HEK293T (cell line): ENCODE data around the gene MRPL10.

Source experiments
- CTCF ChIA-PET: fragments of 350-600 bp; formaldehyde crosslinking; extraction: SDS; loops from one replicate; lab custom pipeline; 2021; ENCODE audit warnings: antibody characterized with exemption, inconsistent platforms; lab: Yijun Ruan, JAX
- POLR2A ChIA-PET: fragments of 350-600 bp; formaldehyde crosslinking; extraction: SDS; loops from one replicate; lab custom pipeline; 2020; ENCODE audit warnings: antibody characterized with exemption, inconsistent platforms; lab: Yijun Ruan, JAX
- DNase-seq: peaks from one replicate; pipeline ENCODE4 v3.0.0; 2012; ENCODE audit warnings: mixed read lengths; ENCODE audit errors: extremely low spot score
- ARNT ChIP-seq: fragments of 450-650 bp; IDR thresholded peaks from 2 replicates; pipeline ENCODE4 v1.6.1; 2017; ENCODE audit warnings: mild to moderate bottlenecking
- BHLHE40 ChIP-seq: fragments of 450-650 bp; IDR thresholded peaks from 2 replicates; pipeline ENCODE4 v1.6.1; 2016; ENCODE audit warnings: mild to moderate bottlenecking, moderate library complexity, borderline replicate concordance
- CTBP1 ChIP-seq: fragments of 450-650 bp; IDR thresholded peaks from 2 replicates; pipeline ENCODE4 v1.6.1; 2016; ENCODE audit warnings: borderline replicate concordance
- ELF4 ChIP-seq: fragments of 450-650 bp; IDR thresholded peaks from 2 replicates; pipeline ENCODE4 v1.6.1; 2017; ENCODE audit warnings: antibody characterized with exemption
- FOXA1 ChIP-seq: fragments of 450-650 bp; IDR thresholded peaks from 2 replicates; pipeline ENCODE4 v1.6.1; 2016; ENCODE audit warnings: mild to moderate bottlenecking
- FOXK2 ChIP-seq: fragments of 450-650 bp; IDR thresholded peaks from 2 replicates; pipeline ENCODE4 v1.6.1; 2016; ENCODE audit warnings: mild to moderate bottlenecking
- FOXM1 ChIP-seq: fragments of 450-650 bp; IDR thresholded peaks from 2 replicates; pipeline ENCODE4 v1.6.1; 2017; ENCODE audit warnings: mild to moderate bottlenecking, borderline replicate concordance
- HDGF ChIP-seq: fragments of 450-650 bp; IDR thresholded peaks from 2 replicates; pipeline ENCODE4 v1.6.1; 2017; ENCODE audit warnings: antibody characterized with exemption, borderline replicate concordance
- L3MBTL2 ChIP-seq: fragments of 450-650 bp; conservative IDR thresholded peaks from 2 replicates; pipeline ENCODE4 v1.6.1; 2016; ENCODE audit warnings: mild to moderate bottlenecking
- LEF1 ChIP-seq: fragments of 450-650 bp; IDR thresholded peaks from 2 replicates; pipeline ENCODE4 v1.6.1; 2017; ENCODE audit warnings: mild to moderate bottlenecking, borderline replicate concordance
- NFRKB ChIP-seq: fragments of 450-650 bp; IDR thresholded peaks from 2 replicates; pipeline ENCODE4 v1.6.1; 2016; ENCODE audit warnings: mild to moderate bottlenecking, moderate library complexity
- PKNOX1 ChIP-seq: fragments of 450-650 bp; IDR thresholded peaks from 2 replicates; pipeline ENCODE4 v1.6.1; 2016
- SP1 ChIP-seq: fragments of 450-650 bp; IDR thresholded peaks from 2 replicates; pipeline ENCODE4 v1.6.1; 2017
- SUZ12 ChIP-seq: fragments of 450-650 bp; IDR thresholded peaks from 2 replicates; pipeline ENCODE4 v1.6.1; 2016; ENCODE audit warnings: mild to moderate bottlenecking
- TARDBP ChIP-seq: fragments of 450-650 bp; IDR thresholded peaks from 2 replicates; pipeline ENCODE4 v1.6.1; 2016
- ZNF384 ChIP-seq: fragments of 450-650 bp; IDR thresholded peaks from 2 replicates; pipeline ENCODE4 v1.6.1; 2016

MRPL10 gene

GRCh38 chr17:47875011-47875985 is 44.0 kb upstream of the MRPL10 start:
- ChIA-PET POLR2A (no interaction called here), CTCF (no interaction called here)
- TF ChIP-seq ZNF384 (no peak), SP1 (no peak), LEF1 (no peak), FOXM1 (no peak), SUZ12 (no peak), ELF4 (no peak)
- no peak for DNase-seq

DNA sequence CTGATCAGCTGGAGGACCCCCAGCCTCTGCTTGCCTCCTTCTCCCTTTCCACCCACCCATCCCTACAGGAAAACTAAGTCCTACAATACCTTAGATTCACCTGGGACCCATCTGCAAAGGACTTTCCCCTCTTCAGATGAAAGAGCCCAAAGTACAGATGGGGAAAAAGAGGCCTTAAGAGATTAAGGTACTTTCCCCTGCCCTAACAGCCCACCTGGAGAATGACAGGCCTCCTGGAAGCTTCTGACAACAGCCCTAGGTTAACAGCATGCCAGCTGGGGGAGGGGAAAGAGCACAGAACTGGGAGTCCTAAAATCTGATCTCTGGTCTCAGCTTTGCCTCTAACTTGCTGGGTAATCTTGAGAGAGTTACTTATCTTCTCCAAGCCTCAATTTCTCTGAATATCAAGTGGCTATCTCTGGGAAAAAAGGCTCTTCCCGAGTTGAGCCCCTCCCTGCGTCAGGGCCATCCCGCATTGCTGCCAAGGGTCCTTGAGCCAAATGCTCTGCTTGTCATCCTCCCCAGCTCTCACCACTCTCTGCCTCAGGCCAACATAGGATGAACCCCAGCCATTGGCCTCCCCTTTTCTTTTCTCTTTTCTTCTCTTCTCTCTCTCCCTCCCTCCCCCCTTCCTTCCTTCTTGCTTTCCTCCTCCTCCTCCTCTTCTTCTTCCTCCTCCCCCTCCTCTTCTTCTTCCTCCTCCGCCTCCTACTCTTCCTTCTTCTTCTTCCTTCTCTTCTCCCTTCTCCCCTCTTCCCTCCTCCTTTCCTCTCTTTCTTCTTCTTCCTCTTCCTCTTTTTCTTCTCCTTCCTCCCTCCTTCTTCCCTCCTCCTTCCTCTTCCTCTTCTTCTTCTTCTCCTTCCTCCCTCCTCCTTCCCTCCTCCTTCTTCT is 42.1 kb upstream of the MRPL10 start:
- POLR2A ChIA-PET: interaction anchor here (1.0 to 2.0 kb wide), 3 partner anchors 9 to 68 kb away, joined by 3 to 5 read pairs (median 3); partner anchors contain the start of genes PNPO and SP2
- DNase-seq: no peak
- no peak for TF ChIP-seq LEF1
- no peak for TF ChIP-seq CTBP1
- TF ChIP-seq L3MBTL2: no peak
- no peak for TF ChIP-seq BHLHE40
- TF ChIP-seq SP1: no peak
- TF ChIP-seq FOXA1: no peak
- TF ChIP-seq ELF4: no peak
- TF ChIP-seq ARNT: no peak
- TF ChIP-seq ZNF384: no peak
- no peak for TF ChIP-seq FOXK2
- no peak for TF ChIP-seq PKNOX1
- TF ChIP-seq SUZ12: no peak
- TF ChIP-seq NFRKB: no peak
- TF ChIP-seq TARDBP: no peak
- TF ChIP-seq HDGF: no peak
- TF ChIP-seq FOXM1: no peak

DNA sequence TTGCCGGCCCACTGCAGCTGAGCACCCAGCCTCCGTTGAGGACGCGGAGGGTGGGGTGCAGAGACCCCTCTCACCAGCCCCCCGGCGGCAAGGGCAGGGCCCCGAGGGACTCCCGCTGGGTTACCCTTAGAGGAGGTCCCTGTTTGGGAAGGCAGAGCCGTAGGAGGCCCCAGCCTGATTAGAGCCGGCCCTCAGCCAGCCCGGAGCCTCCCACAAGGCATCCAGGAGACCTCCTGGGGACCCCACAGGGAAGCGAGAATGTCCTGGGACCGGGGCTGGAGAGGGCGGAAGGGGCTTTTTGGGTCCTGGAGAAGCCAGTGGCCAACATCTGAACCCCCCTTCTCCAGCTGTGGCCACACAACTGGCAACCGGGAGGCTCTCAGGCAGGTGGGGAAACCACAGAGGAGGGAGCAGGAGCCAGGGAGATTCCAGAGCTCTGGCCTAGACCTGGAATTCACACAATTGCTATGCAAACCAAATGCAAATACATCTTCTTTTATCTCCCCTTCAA is 41.4 kb upstream of the MRPL10 start:
- TF ChIP-seq BHLHE40 (no peak), NFRKB (no peak), CTBP1 (no peak), ELF4 (no peak), FOXK2 (no peak), ZNF384 (no peak), SP1 (no peak), ARNT (no peak), FOXM1 (no peak), TARDBP (no peak), SUZ12 (no peak), L3MBTL2 (no peak), PKNOX1 (no peak), HDGF (no peak), FOXA1 (no peak), LEF1 (no peak)
- no peak for DNase-seq
- ChIA-PET CTCF (no interaction called here), POLR2A (interaction anchor here (1.0 to 2.0 kb wide), 3 partner anchors 10 to 68 kb away, joined by 3 to 5 read pairs (median 3); partner anchors contain the start of genes PNPO and SP2)

More for the DNA sequence above, 42.1 kb upstream of the MRPL10 start:
- CTCF ChIA-PET: no interaction called here

DNA sequence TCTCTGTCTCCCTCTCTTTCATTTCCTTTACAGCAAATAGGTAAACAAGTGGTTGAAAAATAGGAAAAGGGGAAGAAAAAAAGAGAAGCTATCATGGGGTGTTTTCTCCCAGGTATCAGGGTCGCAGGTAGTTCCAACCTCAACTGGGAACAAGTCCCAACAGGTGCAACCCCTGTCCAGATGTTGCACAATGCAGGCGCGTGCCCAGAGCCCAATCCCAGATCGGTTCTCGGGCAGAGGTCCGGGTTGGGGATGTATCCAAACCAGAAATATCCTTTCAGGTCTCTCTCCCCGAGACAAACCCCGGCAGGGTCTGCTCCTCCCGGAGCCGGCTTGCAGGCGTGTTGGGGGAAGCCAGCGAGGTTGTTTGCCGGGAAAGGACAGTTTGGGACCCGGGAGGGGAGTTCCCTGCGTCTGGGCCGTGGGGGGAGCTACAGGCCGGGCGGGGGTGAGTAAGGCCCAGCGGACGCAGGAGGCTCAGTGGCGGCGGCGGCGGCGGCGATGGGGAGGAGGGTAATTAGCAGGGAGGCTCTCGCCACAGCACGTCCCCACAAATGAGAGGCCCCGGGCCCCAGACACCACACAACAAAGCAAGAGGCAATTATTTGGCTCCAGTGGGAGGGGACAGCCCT is 40.8 kb upstream of the MRPL10 start:
- TF ChIP-seq LEF1 (no peak), PKNOX1 (no peak), ELF4 (no peak), FOXM1 (no peak), BHLHE40 (no peak), NFRKB (no peak), HDGF (no peak), FOXK2 (no peak)
- CTCF ChIA-PET: no interaction called here
- POLR2A ChIA-PET: interaction anchor here (1.0 to 2.0 kb wide), 3 partner anchors 10 to 69 kb away, joined by 3 to 5 read pairs (median 3); partner anchors contain the start of genes PNPO and SP2
- DNase-seq: no peak

DNA sequence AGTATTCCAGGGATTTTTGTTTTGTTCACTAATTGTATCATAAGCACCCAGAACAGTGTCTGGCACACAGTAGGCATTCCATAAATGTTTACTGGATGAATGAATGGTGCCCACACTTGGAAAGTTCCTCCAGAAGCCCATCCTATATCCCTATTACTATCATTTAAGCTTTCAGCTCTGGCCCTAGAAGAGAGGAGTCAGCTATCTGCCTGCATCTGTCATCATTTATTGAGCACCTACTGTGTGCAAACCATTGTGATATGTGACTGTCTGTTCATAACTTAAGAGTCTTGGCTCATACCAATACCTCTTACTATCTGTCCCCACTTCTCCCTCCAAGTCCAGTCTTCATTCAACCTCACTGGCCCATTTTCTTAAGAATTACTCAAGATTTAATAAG is 39.7 kb upstream of the MRPL10 start:
- TF ChIP-seq LEF1 (no peak), HDGF (no peak)
- CTCF ChIA-PET: interaction anchor here (1.0 kb wide), 1 partner anchor 9 kb away, joined by 3 read pairs; no protein-coding TSS in a partner anchor
- DNase-seq: no peak
- POLR2A ChIA-PET: interaction anchor here (1.2 to 2.0 kb wide), 2 partner anchors 18 to 70 kb away, joined by 3 to 5 read pairs; partner anchors contain the start of gene PNPO
